Gastrocnemius medialis (tissue), 4 donors: ENCODE measurements around the gene SLC17A7.

ENCODE experiments used
- CTCF ChIP-seq, 5 experiments: fragments of 450-650 bp in 3 of 5; fragments of 200-600 bp in 2 of 5; sonication (generic) in 2 of 5; IDR thresholded peaks in 4 of 5; conservative IDR thresholded peaks in 1 of 5; 1 replicate in 4 of 5; 2 replicates in 1 of 5; pipeline ENCODE4 v1.5.1; 2016 to 2019; ENCODE audit warnings: antibody characterized with exemption in 5 of 5, mild to moderate bottlenecking in 3 of 5, moderate library complexity in 3 of 5
- POLR2A ChIP-seq, 2 donors: fragments of 450-650 bp; IDR thresholded peaks; one replicate each; pipeline ENCODE4 v1.6.1; 2017; ENCODE audit warnings: antibody characterized with exemption in 2 of 2, mild to moderate bottlenecking in 2 of 2, moderate library complexity in 2 of 2

GRCh38 chr19:49443366-49444099 lies 2.2 kb upstream of the SLC17A7 start:
- TF ChIP-seq CTCF (IDR thresholded peaks at IDR 0.05 in 4 of 5, conservative IDR thresholded peaks at IDR 0.05 in 1 of 5) (peak; percentile 78 to 92 (median 89)), POLR2A (IDR thresholded peaks at IDR 0.05) (no peak)
